ENCODE data around the gene POLR2E. TPM values are rescaled to one million over a fixed set of nuclear protein-coding genes. Genes with fewer than 3 reads are reported as not detected.

Gene POLR2E
- total and polyA plus RNA-seq, 2 experiments from 2014 or later, result 257 to 286 TPM

GRCh38 chr19:1057176-1057855 lies 37.9 kb downstream of the POLR2E start (continued):
- TF ChIP-seq ZNF462 (CRISPR knock-in tag; IDR thresholded peaks at IDR 0.05), result no peak

- ATAC-seq (no peak), DNase-seq (ENCODE audit: low spot score) (no peak)
- no peaks in the 10 kb centered on the region for H3K79me2 ChIP-seq (replicated peaks; ENCODE audit: insufficient read depth)
- no peak overlapping the region for H3K27ac ChIP-seq (ENCODE audit: low read depth)
- Mint-ChIP-seq H3K9me3 (peaks cover 31% of the 10 kb centered on the region), H3K4me3 (no peak overlapping the region; the same call in 2 of the 3 replicates), H3K27me3 (ENCODE audit: insufficient read depth, low read depth, poor library complexity) (peaks cover 13% of the 10 kb centered on the region), H3K27ac (no peak overlapping the region), H3K4me1 (no peaks in the 10 kb centered on the region), H3K36me3 (ENCODE audit: low read depth) (peaks cover 42% of the 10 kb centered on the region)
- H3F3A ChIP-seq (replicated peaks; ENCODE audit: low read depth), result no peaks in the 10 kb centered on the region; the same call in 1 of the 2 replicates
- H3K4me3 ChIP-seq, result no peak overlapping the region
- no peaks in the 10 kb centered on the region for H4K20me1 ChIP-seq (replicated peaks; ENCODE audit: insufficient read depth)
- no peak overlapping the region for H2AFZ ChIP-seq
- no peaks in the 10 kb centered on the region for H3K27me3 ChIP-seq (ENCODE audit: insufficient read depth)
- no peak overlapping the region for H3K4me2 ChIP-seq
- TF ChIP-seq ZNF331 (CRISPR knock-in tag; IDR thresholded peaks at IDR 0.05; ENCODE audit: low read depth), result no peak
- no peak for TF ChIP-seq EZH2 (IDR thresholded peaks at IDR 0.05; ENCODE audit: low read depth, unreplicated experiment)
- TF ChIP-seq REST (IDR thresholded peaks at IDR 0.05; ENCODE audit: unreplicated experiment), result no peak
- no peaks in the 10 kb centered on the region for H3K9me2 ChIP-seq (ENCODE audit: insufficient read depth)
- no peaks in the 10 kb centered on the region for H3K4me1 ChIP-seq (ENCODE audit: insufficient read depth)
- H3K36me3 ChIP-seq (ENCODE audit: insufficient read depth), result peaks cover 18% of the 10 kb centered on the region
Measured at GRCh38 chr19:1055886-1056620, 39.1 kb downstream of the POLR2E start.
